Stimulated activated CD4-positive, alpha-beta T cell treated with anti-CD3 and anti-CD28 coated beads, Interleukin-12 subunit alpha, Interleukin-12 subunit beta, amount 100 ng/mL, for 24 hours (primary cell): ENCODE measurements around the gene TPSB2.
A peak's percentile ranks its signal among the peaks of the same experiment; 100 is the strongest.
"Not testable (repeated sequence)": the region's sequence is repeated elsewhere in the genome, so short reads cannot be mapped to it uniquely, and the experiment has no call there.

Experiments
- DNase-seq, 2 experiments: peaks; one replicate each; pipeline ENCODE4 v3.0.0-alpha.2; 2020; ENCODE audit warnings: low read depth in 2 of 2

Gene TPSB2

GRCh38 chr16:1200014-1200627 lies 29.9 kb downstream of the TPSB2 start:
- DNase-seq = no peak

GRCh38 chr16:1199347-1200013 lies 30.5 kb downstream of the TPSB2 start:
- no peak for DNase-seq

GRCh38 chr16:1198671-1199346 lies 31.2 kb downstream of the TPSB2 start:
- DNase-seq = not testable (repeated sequence)

GRCh38 chr16:1198194-1198593 lies 31.8 kb downstream of the TPSB2 start:
- DNase-seq = no peak

- no peak for DNase-seq
Observed at GRCh38 chr16:1197237-1197866, 32.6 kb downstream of the TPSB2 start.

- no peak for DNase-seq
Observed at GRCh38 chr16:1196494-1196893, 33.5 kb downstream of the TPSB2 start.

- DNase-seq = no peak
Observed at GRCh38 chr16:1195393-1195666, 34.7 kb downstream of the TPSB2 start.

GRCh38 chr16:1194665-1195392 lies 35.2 kb downstream of the TPSB2 start:
- no peak for DNase-seq

GRCh38 chr16:1193825-1194581 lies 36.0 kb downstream of the TPSB2 start:
- DNase-seq = no peak

- DNase-seq = no peak
Observed at GRCh38 chr16:1193143-1193824, 36.7 kb downstream of the TPSB2 start.

GRCh38 chr16:1192384-1193073 lies 37.5 kb downstream of the TPSB2 start:
- DNase-seq = no peak

- DNase-seq = not testable (repeated sequence)
Observed at GRCh38 chr16:1190789-1191188, 39.2 kb downstream of the TPSB2 start.

- DNase-seq = no peak
Observed at GRCh38 chr16:1189455-1189854, 40.5 kb downstream of the TPSB2 start.

- DNase-seq = peak; percentile 9 to 21
Observed at GRCh38 chr16:1188432-1189189, 41.4 kb downstream of the TPSB2 start.

- not testable (repeated sequence) for DNase-seq
Observed at GRCh38 chr16:1185460-1186207, 44.4 kb downstream of the TPSB2 start.

- no peak for DNase-seq
Observed at GRCh38 chr16:1184980-1185379, 45.0 kb downstream of the TPSB2 start.

GRCh38 chr16:1184156-1184868 lies 45.7 kb downstream of the TPSB2 start:
- no peak for DNase-seq
